GM18870 (cell line): ENCODE measurements around the gene C16orf86.
A peak's percentile ranks its signal among the peaks of the same experiment; 100 is the strongest.

ENCODE experiments used
- ATAC-seq: cut with Tn5 transposase; IDR thresholded peaks from one replicate; pipeline ENCODE4 v1.9.1; 2021; ENCODE audit warnings: moderate library complexity; ENCODE audit not compliant: unreplicated experiment

Gene C16orf86

GRCh38 chr16:67665598-67665997 is 1.0 kb upstream of the C16orf86 start:
- ATAC-seq: no peak

DNA sequence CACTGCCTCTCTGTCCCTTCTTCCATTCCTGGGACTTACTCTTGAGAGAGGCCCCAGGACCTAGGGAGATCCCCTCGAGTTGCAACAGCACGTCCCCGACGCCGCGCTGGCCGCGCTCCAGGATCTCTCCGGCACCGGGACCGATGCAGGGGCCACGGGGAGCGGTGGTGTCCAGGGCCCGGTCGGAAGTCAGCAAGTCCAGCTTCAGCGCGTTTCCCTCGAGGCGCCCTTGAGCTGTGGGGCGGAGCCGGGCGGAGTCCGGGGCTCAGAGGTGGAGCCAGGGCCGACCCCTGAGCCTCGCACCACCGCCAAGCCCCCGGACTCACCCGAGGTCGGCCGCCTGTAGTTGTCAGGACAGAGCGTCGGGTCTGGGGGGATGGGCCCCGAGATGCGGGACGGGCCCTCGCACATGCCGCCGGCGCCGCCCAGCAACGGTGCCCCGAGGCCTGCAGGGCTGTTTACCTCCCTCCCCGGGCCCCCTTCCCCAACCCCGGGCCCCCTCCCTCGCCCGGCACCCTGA is 522 bp upstream of the C16orf86 start:
- no peak for ATAC-seq

- ATAC-seq: no peak
These were observed 821 bp downstream of the C16orf86 start for GRCh38 chr16:67667453-67667816.

GRCh38 chr16:67667817-67668494 is 1.3 kb downstream of the C16orf86 start:
- ATAC-seq: peak; percentile 68

DNA sequence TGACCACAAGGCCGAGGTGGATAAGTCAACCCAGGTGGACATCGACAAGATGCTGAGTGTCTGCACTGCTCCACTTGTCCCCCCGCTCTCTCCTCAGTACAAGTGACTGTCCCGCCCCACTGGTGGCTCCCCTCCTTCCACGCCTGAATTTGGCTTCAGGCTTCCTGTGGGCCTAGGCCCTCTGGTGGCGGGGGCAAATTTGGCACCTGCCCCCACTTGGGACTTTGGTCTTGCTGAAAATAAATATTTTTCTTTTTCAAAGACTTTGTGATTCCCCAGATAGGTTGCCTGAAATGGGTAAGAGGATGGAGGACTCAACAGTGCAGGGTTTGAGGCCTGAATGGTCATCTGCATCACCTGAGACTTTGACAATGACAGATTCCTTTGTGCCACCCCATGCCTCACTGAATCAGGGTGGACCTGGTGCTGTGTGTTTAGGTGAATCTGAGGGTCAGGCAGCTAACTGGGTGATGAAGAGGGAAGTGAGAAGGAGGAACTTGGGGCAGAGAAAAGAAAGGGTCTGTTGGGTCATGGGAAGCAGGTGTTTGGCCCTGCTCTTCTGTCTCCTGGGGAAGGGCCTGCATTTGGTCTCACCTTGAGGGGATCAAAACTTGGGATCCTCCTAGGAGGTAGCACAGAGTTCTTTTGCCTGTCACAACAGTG is 2.0 kb downstream of the C16orf86 start:
- no peak for ATAC-seq

DNA sequence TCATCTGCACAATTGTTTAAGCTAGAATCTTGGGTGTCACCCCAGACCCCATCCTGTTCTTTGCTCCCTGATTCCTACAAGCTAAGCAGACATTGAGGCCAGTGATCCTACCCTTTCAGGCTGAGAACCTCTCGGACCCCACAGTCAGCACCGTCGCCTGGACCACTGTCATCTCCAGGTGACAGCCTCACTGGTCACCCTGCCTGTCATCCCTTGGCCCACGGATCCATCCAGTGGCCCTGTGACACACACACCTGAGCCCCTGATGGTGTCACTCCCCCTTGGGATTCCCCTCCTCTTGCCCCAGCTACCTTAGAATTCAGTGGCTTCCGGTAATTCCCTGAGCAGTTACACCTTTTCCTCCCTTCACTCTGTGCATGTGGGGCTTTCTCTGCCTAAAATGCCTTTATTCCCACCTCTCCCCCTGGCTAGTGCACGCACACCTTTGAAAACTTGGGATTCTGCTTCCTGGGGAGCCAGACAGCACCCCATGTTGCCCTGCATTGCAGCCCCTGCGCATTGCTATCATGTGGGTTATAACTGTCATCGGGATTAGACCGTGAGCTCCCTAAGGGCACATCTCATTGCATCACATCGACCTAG is 3.0 kb downstream of the C16orf86 start:
- ATAC-seq: no peak

GRCh38 chr16:67672306-67672705 is 5.7 kb downstream of the C16orf86 start:
- ATAC-seq: no peak

DNA sequence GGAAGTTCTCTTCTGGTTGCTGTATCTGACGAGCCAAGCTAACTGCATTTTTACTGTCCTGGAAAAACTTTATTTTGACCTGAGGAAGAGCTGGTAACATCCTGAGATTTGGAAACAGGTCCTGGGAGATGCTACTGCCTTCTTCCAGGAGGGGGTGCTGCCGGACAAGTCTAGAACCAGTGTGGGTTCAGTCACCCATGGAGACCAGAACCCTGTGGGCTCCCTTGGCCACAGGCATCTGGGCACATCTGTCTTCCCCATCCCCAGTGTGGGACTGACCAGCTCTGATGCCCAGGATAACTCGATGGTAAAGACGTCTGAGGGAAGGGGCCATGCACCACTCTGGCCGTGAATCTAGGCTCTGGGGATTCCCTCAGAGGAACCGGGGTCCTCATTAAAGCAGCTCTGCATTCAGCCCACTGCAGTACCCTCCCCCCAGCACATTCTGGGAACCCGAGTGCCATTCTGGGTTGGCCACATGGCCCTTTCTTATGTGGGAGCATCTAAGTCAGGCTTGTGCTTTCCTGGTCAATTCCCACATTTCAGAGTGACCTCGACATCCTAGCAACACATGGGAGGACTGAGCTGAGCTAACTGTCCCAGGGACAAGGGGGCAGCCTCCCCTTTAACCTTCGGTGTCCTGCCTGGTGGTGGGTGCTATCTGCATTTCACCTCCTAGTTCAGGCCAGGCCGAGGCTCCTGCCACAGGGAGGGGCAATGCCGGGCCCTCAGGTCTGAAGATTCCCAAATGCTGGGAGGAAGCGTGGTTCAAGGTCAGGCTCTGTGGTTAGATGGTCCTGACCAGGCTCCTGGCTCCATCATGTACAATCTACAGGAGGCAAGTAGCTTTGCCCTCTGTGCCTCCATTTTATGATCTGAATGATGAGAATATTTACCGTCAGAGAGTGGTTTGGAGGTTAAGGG is 6.4 kb downstream of the C16orf86 start:
- no peak for ATAC-seq

DNA sequence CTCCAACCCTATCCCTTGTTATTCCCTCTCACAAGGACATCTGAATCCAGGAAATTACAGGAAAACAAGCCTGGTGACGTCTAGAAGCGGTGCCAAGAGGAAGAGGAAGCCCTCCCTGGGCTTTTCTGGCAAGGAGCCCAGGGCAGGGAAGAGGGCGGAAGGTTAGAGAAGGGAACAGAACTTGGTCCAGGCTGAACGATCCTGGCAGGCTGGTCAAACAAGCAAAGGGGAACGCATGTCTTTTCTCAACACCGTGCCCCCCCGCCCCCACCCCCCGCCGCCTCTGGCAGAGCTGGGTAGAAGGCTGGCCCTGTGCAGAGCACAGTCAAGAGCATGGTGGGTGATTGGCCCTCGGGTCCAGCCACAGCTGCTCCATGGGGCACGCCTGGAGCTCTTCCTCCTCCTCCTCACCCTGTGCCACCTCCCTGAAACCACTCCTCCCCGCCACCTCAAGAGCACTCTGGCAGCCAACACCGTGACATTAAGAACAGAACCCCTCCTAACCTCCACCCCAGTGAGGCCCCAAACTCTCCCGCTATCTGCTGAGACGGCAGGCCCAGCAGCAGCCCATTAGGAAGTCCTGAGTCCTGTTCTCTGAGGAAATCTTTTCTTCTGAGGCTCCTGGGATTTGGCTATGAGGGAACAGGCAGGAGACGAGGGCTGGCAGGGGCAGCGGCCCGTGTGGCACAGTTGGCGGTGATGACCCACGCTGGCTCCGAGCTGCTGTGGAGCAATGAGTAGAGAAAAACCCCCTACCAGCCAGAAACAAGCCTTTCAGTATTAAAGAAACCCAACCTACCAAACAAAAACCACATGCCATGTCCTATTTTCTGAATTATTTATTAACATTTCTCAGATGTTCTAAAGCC is 7.3 kb downstream of the C16orf86 start:
- ATAC-seq: no peak

- ATAC-seq: no peak
These were observed 8.4 kb downstream of the C16orf86 start for GRCh38 chr16:67674851-67675578.

- ATAC-seq: no peak
These were observed 8.9 kb downstream of the C16orf86 start for GRCh38 chr16:67675579-67675935.

GRCh38 chr16:67675999-67676398 is 9.4 kb downstream of the C16orf86 start:
- ATAC-seq: no peak

GRCh38 chr16:67676516-67676915 is 9.9 kb downstream of the C16orf86 start:
- ATAC-seq: no peak

GRCh38 chr16:67676939-67677338 is 10.3 kb downstream of the C16orf86 start:
- ATAC-seq: no peak

DNA sequence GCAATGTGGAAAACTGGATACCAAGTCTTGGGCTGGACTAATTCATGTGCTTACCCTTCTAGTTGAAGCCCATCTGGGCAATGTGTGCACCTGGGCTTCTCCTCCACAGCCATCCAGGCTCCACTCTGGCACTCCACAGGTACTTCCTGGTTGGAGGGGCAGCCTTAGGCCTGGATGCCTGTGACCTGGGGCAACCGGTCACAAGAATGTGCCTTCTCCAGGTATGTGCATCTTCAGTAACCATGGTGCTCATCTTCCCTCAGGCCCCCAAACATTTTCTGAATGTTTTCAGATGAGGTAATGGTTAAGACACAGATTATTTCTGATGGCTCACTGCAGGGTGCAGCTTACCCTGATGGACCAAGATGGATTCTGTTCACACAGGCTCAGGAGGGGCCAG is 11.1 kb downstream of the C16orf86 start:
- ATAC-seq: no peak

GRCh38 chr16:67678354-67679023 is 11.9 kb downstream of the C16orf86 start:
- ATAC-seq: no peak

DNA sequence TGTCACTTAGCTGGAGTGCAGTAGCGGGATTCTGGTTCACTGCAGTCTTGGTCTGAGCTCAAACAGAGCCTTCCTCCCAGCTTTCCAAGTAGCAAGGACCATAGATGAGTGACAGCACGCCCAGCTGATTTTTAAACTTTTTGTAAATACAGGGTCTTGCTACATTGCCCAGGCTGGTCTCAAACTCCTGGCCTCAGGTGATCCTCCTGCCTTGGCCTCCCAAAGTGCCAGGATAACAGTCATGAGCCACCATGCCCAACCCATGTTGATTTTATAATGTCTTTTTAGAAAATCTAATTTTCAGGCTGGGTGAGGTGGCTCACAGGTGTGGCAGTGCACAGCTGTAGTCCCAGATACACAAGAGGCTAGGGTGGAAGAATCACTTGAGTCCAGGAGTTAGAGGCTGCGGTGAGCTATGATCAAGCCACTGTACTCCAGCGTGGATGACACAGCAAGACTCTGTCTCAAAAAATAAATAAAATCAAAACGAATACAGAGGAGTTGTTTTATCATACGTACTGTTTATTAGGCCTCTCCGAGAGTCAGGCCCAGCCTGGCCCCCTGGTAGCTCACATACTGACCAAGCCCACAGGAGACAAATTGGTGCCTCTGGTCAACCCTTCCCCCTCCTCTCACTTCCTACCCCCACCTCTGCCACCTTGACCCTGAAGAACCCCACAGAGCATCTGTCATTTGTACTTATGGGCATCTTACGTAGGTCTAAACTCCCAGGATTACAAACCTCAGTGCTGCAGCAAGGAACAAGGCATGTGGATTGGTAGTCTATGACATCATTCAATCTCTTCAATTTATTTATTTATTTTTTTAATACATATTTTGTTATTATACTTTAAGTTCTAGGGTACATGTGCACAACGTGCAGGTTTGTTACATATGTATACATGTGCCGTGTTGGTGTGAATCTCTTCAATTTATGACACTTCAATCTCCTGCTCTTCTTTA is 13.6 kb downstream of the C16orf86 start:
- ATAC-seq: no peak

- no peak for ATAC-seq
These were observed 17.2 kb downstream of the C16orf86 start for GRCh38 chr16:67683767-67684166.
